ENCODE data around the gene PIK3R2. TPM values are rescaled to one million over a fixed set of nuclear protein-coding genes. Genes with fewer than 3 reads are reported as not detected.

The PIK3R2 gene
- total RNA-seq, 1 donor from 2014 or later, result 47.0 TPM

DNA sequence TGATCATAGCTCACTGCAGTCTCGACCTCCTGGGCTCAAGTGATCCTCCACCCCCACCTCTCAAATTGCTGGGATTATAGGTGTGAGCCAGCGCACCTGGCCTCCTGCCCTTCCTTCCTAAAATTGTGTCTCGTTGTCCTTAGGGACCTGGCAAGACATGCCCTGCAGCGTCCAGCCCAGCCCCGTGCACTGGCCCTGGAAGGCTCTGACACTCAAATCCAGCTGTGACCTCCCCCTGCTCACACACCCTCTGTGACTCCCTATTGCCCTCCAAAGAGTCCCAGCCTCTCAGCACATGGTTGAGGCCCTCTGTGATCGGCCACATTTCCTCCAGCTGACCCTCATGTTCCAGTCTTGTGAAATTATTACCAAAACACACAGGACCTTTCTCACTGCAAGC is 45.0 kb downstream of the PIK3R2 start:
- H3K4me1 Mint-ChIP-seq (ENCODE audit: unreplicated experiment), result peaks cover 12% of the 10 kb centered on the region
- no peak overlapping the region for H3K27ac Mint-ChIP-seq
- peak overlapping the region; percentile 17 for H3K4me3 Mint-ChIP-seq
- DNase-seq (ENCODE audit: extremely low spot score, unreplicated experiment), result no peak
- peaks cover 8% of the 10 kb centered on the region for H3K36me3 Mint-ChIP-seq
- no peaks in the 10 kb centered on the region for H3K9me3 Mint-ChIP-seq
- no peaks in the 10 kb centered on the region for H3K27me3 Mint-ChIP-seq
- TF ChIP-seq, protein P1, sequence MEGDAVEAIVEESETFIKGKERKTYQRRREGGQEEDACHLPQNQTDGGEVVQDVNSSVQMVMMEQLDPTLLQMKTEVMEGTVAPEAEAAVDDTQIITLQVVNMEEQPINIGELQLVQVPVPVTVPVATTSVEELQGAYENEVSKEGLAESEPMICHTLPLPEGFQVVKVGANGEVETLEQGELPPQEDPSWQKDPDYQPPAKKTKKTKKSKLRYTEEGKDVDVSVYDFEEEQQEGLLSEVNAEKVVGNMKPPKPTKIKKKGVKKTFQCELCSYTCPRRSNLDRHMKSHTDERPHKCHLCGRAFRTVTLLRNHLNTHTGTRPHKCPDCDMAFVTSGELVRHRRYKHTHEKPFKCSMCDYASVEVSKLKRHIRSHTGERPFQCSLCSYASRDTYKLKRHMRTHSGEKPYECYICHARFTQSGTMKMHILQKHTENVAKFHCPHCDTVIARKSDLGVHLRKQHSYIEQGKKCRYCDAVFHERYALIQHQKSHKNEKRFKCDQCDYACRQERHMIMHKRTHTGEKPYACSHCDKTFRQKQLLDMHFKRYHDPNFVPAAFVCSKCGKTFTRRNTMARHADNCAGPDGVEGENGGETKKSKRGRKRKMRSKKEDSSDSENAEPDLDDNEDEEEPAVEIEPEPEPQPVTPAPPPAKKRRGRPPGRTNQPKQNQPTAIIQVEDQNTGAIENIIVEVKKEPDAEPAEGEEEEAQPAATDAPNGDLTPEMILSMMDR (conservative IDR thresholded peaks at IDR 0.05), result no peak

DNA sequence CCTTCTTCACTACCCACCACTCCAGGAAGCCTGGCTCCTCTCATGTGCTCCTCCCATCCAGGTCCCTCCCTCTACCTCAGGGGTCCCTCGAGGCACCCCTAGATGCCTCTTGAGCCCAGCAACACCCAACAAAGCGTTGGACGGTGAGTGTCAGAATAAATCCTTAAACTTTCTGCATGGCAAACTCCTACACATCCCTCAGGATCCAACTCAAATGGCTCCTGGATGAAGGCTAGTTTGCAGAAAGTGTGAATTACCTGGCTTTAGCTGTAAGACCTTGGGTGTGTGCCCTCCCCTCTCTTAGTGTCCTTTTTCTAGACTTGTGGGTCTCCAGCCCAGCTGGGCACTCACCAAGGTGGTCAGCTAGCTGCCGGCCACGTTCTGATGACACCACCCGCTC is 45.4 kb downstream of the PIK3R2 start:
- no peaks in the 10 kb centered on the region for H3K9me3 Mint-ChIP-seq
- TF ChIP-seq, protein P1 (conservative IDR thresholded peaks at IDR 0.05), result no peak

DNA sequence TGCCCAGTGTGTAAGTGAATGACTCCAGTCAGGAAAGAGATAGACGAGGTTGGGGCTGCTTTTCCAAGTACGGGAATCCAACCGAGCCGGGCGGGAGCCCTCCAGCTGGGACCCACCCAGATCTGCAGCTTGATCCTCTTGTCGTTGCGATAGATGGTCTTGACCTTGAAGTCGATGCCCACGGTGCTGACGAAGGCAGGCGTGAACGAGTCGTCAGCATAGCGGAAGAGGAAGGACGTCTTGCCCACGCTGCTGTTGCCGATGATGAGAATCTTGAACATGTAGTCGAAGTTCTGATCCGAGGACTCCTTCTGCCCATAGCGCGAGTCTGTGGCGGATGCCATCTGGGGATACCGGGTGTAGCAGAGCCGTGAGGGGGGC is 49.4 kb downstream of the PIK3R2 start:
- H3K27me3 Mint-ChIP-seq, result no peaks in the 10 kb centered on the region
- no peaks in the 10 kb centered on the region for H3K9me3 Mint-ChIP-seq
- H3K4me3 Mint-ChIP-seq, result peak overlapping the region; percentile 59
- TF ChIP-seq, protein P1 (conservative IDR thresholded peaks at IDR 0.05), result no peak
- peaks cover 8% of the 10 kb centered on the region for H3K4me1 Mint-ChIP-seq (ENCODE audit: unreplicated experiment)
- no peak for DNase-seq (ENCODE audit: extremely low spot score, unreplicated experiment)
- peaks cover 8% of the 10 kb centered on the region for H3K36me3 Mint-ChIP-seq
- H3K27ac Mint-ChIP-seq, result no peak overlapping the region

More for the DNA sequence above, 45.4 kb downstream of the PIK3R2 start:
- Mint-ChIP-seq H3K4me3 (no peak overlapping the region), H3K4me1 (ENCODE audit: unreplicated experiment) (peaks cover 15% of the 10 kb centered on the region), H3K27me3 (no peaks in the 10 kb centered on the region), H3K36me3 (peaks cover 8% of the 10 kb centered on the region), H3K27ac (no peak overlapping the region)
- no peak for DNase-seq (ENCODE audit: extremely low spot score, unreplicated experiment)

DNA sequence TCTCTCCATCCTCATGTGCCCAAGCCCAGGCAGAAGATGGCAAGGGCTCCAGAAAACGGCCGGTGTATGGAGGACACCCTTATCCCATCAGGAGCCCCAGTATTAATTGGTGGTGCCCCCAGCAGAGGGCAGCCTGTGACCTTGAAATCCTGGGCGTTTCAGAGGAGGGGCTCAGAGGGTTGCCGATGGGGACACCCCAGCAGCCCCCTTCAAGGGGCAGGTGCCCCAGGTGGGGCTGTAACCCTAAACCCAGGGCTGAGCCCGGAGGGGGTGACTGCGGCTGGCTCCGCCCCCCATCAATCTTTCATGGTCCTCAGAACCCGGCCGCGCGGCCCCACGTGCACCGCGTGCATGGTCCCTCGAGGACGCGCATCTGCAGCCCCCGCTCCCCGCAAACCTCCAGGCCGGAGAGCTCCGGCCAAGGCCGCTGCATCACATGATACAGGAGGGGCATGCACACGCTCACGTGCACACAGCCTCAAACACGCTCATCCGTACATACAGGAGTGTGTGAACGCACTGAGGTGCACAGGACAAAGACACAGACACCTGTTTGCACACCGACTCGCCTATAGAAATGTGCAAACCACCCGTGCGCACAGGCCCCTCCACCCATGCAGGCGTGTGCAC is 49.9 kb downstream of the PIK3R2 start:
- peak overlapping the region; percentile 96 for H3K27ac Mint-ChIP-seq
- peak overlapping the region; percentile 96 for H3K4me3 Mint-ChIP-seq
- TF ChIP-seq, protein P1 (conservative IDR thresholded peaks at IDR 0.05), result peak; percentile 55
- peaks cover 8% of the 10 kb centered on the region for H3K36me3 Mint-ChIP-seq
- DNase-seq (ENCODE audit: extremely low spot score, unreplicated experiment), result no peak
- H3K27me3 Mint-ChIP-seq, result no peaks in the 10 kb centered on the region
- peaks cover 8% of the 10 kb centered on the region for H3K4me1 Mint-ChIP-seq (ENCODE audit: unreplicated experiment)
- no peaks in the 10 kb centered on the region for H3K9me3 Mint-ChIP-seq

DNA sequence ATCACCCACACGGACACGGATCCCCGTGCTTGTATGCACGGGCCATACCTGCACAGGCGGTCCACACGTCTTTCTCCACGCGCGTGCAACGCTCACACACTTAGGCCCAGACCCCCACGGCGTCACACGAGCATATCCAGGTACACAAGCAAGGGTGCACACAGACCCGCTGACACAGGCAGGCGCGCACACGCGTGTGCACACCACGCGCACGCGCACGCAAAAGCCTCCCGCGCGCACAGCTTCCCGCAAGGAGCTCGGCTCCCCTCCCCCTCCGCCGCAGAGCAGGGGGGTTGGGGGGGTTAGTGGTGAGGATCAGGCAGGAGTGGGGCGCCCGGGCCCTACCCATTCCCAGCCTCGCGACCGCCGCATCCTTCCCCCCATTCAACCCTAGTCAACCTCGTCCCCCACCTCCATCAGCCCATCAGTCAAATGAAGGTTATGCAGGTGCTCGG is 50.5 kb downstream of the PIK3R2 start:
- TF ChIP-seq, protein P1 (conservative IDR thresholded peaks at IDR 0.05), result no peak
- DNase-seq (ENCODE audit: extremely low spot score, unreplicated experiment), result no peak
- Mint-ChIP-seq H3K36me3 (peaks cover 3% of the 10 kb centered on the region), H3K27ac (peak overlapping the region; percentile 96), H3K27me3 (peaks cover 1% of the 10 kb centered on the region), H3K9me3 (no peaks in the 10 kb centered on the region), H3K4me3 (peak overlapping the region; percentile 96), H3K4me1 (ENCODE audit: unreplicated experiment) (peaks cover 8% of the 10 kb centered on the region)
